ENCODE data around the gene PLPP3. TPM values are rescaled to one million over a fixed set of nuclear protein-coding genes. Genes with fewer than 3 reads are reported as not detected.

Gene PLPP3
- total RNA-seq, 1 donor from 2014 or later, result 112 TPM

DNA sequence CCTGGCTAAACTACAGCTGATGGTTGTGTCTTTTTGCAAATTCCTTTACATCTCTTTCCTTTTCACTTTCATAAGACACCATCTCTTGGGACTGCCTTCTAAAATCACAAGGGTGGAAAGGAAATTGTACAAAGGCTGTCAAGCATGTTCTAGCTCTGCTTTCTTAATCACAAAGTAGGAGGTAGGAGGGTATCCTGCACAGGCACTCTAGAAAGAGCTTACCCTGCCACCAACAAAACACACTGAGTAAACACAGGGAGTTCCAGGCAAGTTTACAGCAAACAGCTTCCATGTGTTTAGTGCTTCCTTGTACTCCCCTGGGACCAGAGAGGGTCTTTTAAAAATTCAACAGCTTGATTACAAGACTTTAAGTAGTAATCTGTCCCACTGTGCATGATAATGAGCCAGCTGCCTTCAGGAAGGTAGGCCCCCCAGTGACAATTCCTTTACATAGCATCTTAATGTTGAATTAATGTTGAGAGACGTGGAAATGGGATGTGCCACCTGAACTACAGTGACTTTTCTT, 2.4 kb downstream of the PLPP3 start:
- DNase-seq (ENCODE audit: low spot score), result no peak

DNA sequence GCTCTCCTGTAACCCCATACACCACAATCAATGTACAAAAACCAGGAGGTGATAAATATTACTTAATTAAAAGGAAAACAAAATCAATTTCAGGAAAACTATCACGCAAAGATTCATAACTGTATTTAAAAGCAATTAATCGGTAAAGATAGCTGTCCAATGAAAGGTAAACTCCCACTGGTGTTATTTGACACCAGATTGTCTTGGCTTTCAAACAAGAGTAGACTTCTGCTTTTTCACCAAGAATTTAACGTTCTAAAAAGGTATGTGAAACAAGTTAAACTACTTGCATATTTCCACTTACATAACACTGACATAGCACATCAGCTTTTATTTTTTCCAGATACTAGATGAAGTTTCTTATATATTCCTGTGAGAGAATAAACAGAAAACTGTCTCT, 3.5 kb downstream of the PLPP3 start:
- DNase-seq (ENCODE audit: low spot score), result no peak

DNA sequence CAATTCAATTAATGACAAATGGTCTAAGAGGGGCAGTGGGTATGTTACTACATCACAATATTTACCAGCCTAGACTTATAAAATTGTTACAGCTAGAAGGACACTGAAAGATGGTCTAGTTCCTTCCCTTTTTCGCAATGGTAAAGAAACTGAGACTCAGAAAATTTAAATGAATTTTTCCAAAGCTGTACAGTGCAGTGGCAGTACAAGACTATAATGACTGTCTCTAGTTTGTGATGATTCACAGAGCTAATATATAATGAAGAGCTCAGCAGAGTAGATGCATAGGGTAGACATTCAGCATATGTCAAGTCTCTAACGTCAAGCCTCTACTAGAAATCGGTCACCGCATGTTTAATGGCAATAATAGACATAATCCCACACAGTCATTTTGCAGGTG, 4.6 kb downstream of the PLPP3 start:
- DNase-seq (ENCODE audit: low spot score), result no peak

DNA sequence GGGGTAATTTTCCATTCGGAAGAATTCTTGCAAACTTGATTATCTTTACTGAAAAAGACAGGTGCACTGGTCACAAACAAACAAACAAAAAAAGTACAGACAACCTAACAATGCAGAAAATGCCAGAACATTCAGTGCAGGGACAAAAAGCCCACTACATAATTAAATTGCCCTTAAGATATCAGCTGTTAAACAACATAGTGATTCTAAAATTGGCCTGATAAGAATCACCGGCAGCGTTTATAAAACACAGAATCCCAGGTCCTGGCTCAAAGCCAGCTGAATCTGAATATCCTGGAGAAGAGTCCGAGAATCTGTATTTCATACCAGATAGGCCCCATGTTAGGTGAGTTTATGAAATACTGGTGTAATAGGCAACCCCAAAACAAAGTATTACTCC, 6.1 kb downstream of the PLPP3 start:
- no peak for DNase-seq (ENCODE audit: low spot score)

DNA sequence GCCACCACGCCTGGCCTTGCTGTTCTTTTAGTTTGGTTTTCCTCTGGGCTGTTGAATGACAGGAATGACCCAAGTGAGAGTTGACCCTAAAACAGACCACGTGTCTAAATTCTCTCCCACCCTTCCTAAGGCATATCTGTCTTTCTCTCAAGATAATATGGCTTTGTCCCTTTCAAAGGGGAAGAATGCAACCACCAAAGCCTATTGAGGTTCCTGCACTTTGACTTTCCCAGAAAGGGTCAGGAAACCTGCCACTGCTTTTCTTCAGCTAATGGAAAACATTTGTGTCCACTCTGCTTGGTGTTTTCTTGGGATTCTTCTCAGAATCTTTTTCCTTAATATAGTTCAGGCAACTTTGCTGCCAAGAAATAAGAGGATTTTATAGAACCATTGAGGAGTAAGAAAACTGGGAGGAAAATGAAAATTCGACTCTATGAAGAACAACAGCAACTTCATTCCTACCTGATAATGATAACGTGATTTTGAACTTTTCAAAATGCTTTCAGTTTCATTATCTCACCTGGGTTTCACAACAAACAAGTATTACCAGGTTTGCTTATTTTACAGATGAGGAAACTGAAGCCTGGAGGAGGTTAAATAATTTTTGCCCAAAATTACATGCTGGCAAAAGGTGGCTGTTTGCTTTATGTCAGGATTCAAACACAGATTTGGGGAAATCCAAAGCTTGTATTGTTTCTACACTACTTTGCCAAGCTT, 6.9 kb downstream of the PLPP3 start:
- no peak for DNase-seq (ENCODE audit: low spot score)

DNA sequence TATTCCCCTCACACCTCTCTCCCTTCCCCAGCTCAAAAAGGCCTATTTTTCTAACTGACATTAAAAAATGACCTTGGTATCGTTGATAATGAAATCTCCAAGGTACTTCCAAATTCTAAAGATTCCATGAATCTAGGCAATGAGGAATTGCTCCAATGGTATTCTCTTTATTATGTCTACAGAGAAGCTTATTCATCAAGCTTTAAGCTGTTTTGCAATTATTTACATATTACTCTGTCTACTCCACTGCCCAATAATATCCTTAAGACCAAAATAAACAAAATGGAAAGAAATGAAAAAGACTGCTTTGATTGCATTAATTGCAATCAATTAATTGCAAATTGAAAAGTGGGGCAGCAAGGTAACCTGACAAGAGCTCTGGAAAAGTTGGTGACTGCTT, 7.9 kb downstream of the PLPP3 start:
- DNase-seq (ENCODE audit: low spot score), result no peak

GRCh38 chr1:56570924-56571372, 8.4 kb downstream of the PLPP3 start:
- DNase-seq (ENCODE audit: low spot score), result no peak

GRCh38 chr1:56569661-56570060, 9.7 kb downstream of the PLPP3 start:
- DNase-seq (ENCODE audit: low spot score), result no peak

DNA sequence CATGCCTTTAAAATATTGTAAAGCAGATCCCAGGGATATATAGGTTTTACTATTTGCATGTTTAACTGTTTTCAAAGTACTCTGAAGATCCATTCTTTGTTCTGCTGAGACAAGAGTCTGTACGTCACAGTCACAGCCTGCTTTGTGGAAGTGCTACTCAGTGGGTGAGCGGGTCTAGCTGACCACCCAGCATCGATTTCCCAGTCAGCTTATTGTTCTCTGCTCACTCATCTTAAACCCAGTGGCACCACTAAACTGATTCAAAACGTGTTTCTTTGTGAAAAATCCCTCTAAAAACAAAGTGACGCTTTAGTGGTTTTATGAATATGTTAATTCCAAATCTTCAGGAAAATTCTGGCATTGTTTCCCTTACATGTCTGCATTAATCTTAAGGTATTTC, 12.4 kb downstream of the PLPP3 start:
- no peak for DNase-seq (ENCODE audit: low spot score)

- no peak for DNase-seq (ENCODE audit: low spot score)
These were observed 13.2 kb downstream of the PLPP3 start for GRCh38 chr1:56566061-56566744.

- DNase-seq (ENCODE audit: low spot score), result no peak
These were observed 14.7 kb downstream of the PLPP3 start for GRCh38 chr1:56564615-56565014.

DNA sequence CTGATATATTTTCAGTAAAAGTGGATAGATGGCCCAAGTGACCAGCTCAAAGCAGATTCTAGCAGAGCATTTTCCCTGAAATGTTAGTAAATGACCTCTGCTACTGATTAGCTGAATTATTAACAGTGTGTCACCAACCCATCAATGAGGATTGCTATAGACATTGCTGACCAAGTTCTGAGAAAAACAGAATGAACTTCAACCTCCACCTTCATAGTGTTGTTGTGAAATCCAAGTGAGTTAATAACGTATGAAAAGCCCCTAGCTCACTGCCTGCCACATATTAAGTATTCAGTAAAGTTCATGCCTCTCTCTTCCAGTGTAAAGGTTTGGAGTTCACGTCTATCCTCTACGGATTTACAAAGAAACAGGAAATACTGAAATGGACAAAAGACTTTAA, 15.8 kb downstream of the PLPP3 start:
- no peak for DNase-seq (ENCODE audit: low spot score)

DNA sequence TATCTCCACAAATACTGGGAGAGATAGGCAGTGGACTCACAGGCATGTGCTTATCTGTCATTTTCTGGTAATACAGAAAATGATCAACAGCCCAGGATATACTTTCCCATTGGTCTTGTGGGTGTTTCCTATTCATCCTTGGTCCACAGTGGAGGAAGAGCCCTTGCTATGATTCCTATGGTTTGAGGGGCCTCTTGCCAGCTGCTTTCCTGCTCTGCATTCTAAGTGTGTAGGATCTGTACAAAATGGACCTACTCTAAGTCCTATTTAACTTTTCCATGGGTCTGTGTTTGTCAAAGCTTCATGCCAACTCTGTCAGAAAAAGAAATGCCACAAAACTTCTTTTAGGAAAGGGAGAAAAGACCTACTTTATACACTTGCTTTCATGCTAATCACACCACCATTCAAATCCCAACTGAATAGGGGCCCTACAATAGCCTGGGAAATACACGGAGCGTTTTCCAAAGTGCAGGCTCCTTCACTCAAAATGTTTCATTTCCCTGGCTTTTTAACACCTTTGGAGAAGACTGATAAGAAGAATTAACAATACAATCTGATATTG, 16.4 kb downstream of the PLPP3 start:
- no peak for DNase-seq (ENCODE audit: low spot score)

GRCh38 chr1:56561227-56562019, 17.9 kb downstream of the PLPP3 start:
- DNase-seq (ENCODE audit: low spot score), result no peak

- DNase-seq (ENCODE audit: low spot score), result no peak
These were observed 21.6 kb downstream of the PLPP3 start for GRCh38 chr1:56557746-56558145.

DNA sequence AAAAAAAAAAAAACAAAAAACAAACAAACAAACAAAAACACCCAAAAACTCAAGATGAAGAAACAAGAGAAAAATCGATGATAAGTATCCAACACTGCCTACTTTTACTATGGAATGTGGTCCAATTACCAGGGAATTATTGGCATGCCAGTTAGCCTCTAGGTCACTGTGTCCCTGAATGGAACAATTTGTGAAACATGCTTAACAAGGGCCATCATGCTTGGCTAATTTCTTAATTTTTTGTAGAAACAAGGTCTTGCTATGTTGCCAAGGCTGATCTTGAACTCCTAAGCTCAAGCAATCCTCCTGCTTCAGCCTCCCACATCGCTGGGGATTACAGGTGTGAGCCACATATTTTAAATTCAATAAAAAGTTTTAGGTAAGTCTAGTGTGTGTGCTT, 23.9 kb downstream of the PLPP3 start:
- DNase-seq (ENCODE audit: low spot score), result no peak

GRCh38 chr1:56553046-56553445, 26.3 kb downstream of the PLPP3 start:
- no peak for DNase-seq (ENCODE audit: low spot score)

- no peak for DNase-seq (ENCODE audit: low spot score)
These were observed 27.0 kb downstream of the PLPP3 start for GRCh38 chr1:56552349-56552748.

GRCh38 chr1:56551691-56552090, 27.7 kb downstream of the PLPP3 start:
- no peak for DNase-seq (ENCODE audit: low spot score)

- DNase-seq (ENCODE audit: low spot score), result no peak
These were observed 28.5 kb downstream of the PLPP3 start for GRCh38 chr1:56550859-56551188.

- DNase-seq (ENCODE audit: low spot score), result no peak
These were observed 29.1 kb downstream of the PLPP3 start for GRCh38 chr1:56550138-56550858.

Data from mesenteric fat pad (tissue), 1 donor.